Posterior vena cava (tissue), 2 donors: ENCODE data around the gene HERC3. TPM values are rescaled to one million over a fixed set of nuclear protein-coding genes. Genes with fewer than 3 reads are reported as not detected.

Experiments
- DNase-seq: peaks from one replicate; pipeline ENCODE4 v3.0.0-alpha.2; 2020; ENCODE audit warnings: low spot score
- intact Hi-C, 2 donors: fragments of 100-400 bp; cut with DNase I; formaldehyde crosslinking; loops; one replicate each; pipeline versions ENCODE4 v1.14.1 to v1.14.2; 2022 to 2023
- total RNA-seq, 2 donors: library from RNA; stranded (reverse); fragmentation: NEBNext Ultra II Directional; extraction: Animal tissue kit (Norgen Biotek cat#: 25700); gene quantifications; one replicate each; pipeline ENCODE4 v1.2.1, GENCODE V29; 2021
- donor health status: DM: yes; HTN: yes; CAD: no.
- donor health status: DM: yes; HTN: yes; CAD: no.

The HERC3 gene
- total RNA-seq, 2 donors from 2014 or later, result 27.1 to 53.6 TPM

DNA sequence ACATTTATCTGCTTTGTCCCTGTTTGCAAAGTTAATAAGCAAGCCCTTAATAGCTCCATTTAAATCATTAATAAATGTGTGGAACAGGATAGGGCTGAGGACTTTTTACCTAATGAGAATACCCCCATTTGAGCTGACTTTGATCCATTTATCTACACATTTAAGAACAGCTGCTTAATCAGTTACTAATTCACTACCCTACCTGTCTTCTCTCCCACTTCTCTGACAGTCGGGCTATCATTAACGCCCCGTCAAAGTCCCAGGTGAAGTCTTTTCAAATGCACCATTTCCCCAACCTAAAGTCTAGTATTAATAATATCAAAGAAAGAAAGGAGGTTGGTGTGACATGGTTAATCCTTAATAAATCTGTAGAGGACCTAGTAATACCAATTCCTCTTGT, 162.5 kb downstream of the HERC3 start:
- intact Hi-C loops, result no loop called here

DNA sequence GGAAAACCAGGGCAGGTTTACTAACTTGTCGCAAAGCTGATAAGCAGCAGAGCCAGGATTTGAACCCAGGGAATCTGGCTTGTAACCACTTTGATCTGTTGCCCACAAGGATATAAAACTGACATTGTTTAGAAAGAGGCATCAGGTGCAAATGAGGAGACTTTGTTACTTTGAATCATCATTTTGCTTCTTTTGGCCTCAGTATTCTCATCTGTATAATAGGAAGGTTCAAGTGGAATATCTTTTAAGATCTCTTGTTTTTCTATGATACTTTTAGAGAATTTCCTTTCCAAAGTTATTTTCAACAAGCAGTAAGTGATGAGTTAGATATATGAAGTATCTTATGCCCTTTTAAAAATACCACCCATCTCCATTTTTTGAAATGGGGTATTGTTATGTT, 163.2 kb downstream of the HERC3 start:
- no peak for DNase-seq
- intact Hi-C loops, result no loop called here

More for the DNA sequence above, 162.5 kb downstream of the HERC3 start:
- DNase-seq, result no peak

DNA sequence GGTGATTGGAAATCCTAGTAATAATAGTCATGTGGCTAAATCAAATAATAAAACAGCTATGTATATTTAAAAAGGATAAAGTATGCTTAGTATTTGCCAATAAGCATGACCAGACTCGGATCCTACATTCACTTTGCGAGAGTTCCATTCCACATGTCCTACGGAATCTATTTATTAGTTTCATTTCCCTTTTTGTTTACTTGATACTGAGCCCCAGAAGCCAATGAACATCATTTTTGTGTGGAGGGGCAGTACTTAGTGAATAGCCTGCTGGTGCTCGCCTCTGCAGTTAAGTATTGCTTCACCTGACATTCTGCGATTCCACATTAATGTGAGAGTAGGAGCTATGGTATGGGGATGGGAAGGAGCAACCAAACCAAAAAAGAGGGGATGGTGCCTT, 163.9 kb downstream of the HERC3 start:
- no peak for DNase-seq
- intact Hi-C loops, result no loop called here

DNA sequence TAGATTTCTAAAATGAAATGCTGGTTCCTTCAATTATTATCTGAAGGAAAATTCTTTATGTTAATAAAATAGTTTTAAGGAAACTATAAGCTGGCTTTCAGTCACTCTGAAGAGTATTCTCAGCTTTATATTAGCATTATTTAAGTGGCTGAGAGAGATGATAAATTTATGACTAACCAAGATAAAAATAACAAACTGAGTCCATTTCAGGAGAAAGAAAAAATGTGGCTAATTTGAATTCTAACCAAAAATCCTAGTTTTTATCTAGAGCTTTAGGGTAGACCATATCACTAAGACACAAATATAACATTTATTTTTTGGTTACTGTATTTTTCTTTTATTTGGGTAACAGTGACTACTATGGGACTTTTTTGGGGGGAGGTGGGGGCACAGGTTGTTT, 164.8 kb downstream of the HERC3 start:
- intact Hi-C loops, result no loop called here
- no peak for DNase-seq

DNA sequence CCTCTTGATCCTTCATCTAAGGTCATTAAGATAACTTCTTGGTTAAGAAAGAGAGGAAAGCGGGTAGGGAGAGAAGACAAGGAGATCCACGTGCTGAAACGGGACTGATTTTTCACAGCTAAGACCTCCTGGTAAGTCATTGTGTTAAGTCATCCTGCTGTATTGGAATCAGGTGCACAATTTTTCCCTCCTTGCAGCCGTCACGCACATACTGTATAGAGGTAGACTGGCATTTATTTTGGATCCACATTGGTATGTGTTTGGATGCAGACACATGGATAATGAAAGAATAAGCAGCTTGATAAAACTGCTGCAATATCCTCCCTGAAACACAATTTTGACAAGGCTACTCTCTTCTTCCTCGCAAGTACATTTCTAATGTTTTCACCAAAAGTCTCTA, 165.5 kb downstream of the HERC3 start:
- intact Hi-C loops, result no loop called here
- no peak for DNase-seq

Other genes with a start within 250 kb of the HERC3 start
- 1 to 10 TPM; 6.2 to 7.3 TPM for gene HERC6, start 213.6 kb upstream of the HERC3 start, total RNA-seq
- 1 to 10 TPM; 3.7 to 5.7 TPM for gene HERC5, start 135.4 kb upstream of the HERC3 start, total RNA-seq
- 10 to 100 TPM; 61.6 to 65.9 TPM for gene PYURF, start 68.7 kb upstream of the HERC3 start, total RNA-seq
- gene NAP1L5, start 105.3 kb downstream of the HERC3 start, total RNA-seq, result 10 to 100 TPM in 1 of 2 donors, 1 to 10 TPM in 1; 9.3 to 15.0 TPM